ENCODE results near the gene MINDY3.
"Not testable (repeated sequence)": the region's sequence is repeated elsewhere in the genome, so short reads cannot be mapped to it uniquely, and the experiment has no call there.

Gene MINDY3

DNA sequence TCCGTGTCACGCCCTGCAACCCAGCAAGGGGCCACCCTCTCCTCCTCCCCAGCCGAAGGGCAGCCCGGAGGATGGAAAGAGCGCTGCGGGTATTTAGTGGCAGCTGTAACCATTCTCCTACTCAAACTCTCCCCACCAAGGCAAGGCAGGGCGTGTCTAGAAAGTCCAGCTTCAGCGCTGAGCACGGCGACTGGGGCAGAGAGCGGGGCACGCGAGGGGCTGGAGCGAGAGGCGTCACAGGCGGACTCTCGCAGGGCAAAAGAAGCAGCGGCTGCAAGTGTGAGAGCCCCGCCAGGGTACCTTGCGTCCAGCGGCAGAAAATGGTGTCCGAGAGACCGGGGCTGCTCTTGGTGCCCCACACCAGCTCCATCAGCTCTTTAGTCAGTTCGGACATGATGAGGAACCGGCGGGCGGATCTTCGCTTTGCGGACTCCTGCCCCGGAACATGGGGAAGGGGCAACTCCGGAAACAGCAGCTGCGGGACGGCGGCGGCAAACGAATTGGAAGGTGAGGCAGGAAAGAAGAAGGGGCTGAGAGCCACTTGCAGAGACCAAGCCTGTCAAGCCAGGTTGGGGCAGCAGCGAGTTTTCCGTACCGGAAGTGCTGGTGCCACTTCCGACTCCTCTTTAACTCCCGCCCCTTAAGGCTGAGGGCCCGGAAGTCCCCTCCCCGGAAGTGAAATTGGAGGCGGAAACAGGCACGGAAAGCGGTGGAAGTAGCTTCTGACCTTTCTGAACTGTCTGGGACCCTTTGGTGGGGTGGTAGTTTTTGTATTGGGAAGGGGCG, at the start of gene MINDY3:
TSS of gene MINDY3 (minus strand) at position 602 of the 786 bp plus-strand sequence. CDS start at position 394, 208 bp downstream.
- DNase-seq: peak; percentile 13 to 18

DNA sequence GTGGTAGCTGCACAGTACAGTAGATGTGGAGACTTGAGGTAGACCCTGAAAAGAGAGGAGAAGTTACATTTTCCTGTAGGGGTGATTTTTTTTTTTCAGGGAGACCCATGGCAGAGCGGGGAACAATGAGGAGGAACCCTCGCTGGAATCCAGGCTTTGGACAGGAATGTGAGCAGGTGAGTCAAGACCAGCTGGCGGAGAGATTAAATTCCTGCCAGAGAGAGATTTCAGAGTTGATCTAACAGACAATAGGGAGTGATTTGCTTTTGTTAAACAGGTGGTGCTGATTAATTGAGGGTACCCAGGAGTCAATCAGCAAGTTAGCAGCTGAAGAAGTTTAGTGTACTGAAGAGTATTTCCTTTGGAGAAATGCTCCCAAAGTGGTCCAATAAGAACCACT, 41.6 kb upstream of the MINDY3 start:
- DNase-seq: no peak

DNA sequence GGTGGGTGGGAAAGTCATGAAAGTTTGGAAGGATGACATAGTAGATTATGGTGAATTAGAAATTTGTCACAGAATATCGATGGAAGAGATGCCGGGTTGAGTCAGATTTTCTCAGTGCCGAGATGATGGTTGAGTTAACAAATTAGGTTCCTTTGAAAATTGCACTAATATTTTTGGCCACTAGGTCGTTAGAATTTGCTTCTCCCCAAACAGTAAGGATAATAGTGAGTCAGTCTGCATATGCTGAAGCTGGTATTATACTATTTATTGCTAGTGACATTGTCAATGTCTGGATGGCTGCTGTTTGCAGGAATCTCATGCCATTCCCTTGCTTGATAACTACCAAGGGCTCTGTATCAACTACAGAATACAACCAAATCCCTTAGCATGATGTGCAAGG, 37.7 kb upstream of the MINDY3 start:
- no peak for DNase-seq

DNA sequence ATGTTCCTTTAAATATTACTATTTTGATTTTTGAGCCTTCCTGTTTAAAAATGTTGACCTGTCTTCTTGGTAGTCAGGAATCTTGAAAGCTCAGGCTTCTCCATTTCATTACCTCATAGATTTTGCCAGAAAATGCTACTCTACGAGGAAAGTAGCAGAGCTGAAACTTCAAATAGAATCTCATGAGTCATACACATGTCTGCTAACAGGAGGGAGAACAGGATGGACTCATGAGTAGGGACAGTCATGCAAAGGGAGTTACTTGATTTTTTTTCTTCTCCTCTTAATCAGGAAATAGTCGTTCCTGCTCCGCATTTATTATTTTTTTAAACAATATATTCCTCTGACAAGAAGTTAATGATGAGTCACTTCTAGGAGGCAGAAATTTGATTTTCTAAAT, 37.0 kb upstream of the MINDY3 start:
- DNase-seq: no peak

DNA sequence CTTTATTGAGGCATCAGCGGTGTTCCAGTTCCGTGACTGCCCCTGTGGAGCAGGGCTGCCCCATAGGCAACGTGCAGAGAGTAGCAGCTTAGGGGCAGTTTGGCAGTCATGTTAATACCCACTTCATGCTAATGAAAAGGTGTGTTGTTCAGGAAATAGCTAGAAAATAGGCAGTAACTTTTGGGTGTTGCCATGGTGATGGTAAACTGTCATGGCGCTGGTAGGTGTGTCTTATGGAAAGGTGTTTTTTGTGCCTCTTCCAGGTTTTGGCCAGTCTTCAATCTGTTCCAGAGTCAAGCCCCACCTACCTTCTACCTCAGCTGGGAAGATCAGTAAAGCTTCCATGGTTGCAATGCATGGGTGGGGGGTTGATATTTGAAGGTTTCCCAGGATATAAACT, 36.3 kb upstream of the MINDY3 start:
- DNase-seq: no peak

DNA sequence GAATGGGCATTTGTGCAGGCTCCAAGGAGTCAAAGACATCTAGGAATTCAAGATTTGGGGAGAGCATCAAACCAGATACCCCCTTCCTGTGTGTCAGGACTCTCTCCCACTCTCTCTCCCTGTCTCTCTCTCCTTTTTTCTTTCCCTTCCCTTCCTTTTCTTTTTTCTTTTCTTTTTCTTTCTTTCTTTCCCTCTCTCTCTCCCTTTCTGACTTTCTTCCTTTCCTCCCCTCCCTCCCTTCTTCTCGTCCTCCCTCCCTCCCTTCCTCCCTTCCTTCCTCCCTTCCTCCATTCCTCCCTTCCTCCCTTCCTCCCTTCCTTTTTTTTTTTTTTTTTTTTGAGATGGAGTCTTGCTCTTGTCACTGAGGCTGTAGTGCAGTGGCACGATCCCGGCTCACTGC, 24.1 kb upstream of the MINDY3 start:
- no peak for DNase-seq

DNA sequence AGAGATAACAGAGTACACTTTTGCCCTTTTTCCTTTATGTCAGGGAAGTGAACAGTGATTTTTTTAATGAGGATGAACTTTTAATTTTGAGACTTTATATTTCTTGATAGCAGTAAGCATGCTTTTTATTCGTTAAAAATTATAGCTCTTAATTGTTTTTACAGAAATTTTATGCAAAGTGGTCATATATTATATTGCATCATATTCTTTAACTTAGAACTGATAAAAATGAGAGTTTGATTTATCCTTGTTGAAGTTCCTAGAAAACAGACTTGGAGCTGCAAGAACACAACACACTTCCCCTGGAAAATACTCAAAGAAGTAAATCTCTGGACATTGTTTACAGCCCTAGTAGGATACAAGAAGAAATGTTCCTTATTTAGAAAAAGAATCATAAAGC, 21.2 kb upstream of the MINDY3 start:
- DNase-seq: no peak

DNA sequence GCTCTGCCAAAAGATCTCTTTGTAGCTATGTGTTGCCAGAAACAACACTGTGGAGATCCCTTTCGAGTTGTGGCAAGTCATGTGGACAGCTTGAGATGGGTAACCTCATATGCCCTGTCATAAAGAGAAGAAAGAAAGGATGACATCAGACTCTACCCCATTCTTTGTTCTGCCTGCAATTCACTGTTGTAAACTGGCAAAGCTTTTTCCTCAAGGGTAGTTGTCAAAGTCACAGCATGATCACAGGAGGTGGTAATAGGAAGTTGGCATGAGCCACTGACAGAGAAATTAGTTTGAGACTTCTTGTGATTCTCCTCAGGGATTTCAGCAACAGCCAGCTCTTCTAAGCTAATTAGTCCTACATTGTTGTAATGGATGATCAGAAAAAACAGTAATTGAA, 19.4 kb upstream of the MINDY3 start:
- no peak for DNase-seq

DNA sequence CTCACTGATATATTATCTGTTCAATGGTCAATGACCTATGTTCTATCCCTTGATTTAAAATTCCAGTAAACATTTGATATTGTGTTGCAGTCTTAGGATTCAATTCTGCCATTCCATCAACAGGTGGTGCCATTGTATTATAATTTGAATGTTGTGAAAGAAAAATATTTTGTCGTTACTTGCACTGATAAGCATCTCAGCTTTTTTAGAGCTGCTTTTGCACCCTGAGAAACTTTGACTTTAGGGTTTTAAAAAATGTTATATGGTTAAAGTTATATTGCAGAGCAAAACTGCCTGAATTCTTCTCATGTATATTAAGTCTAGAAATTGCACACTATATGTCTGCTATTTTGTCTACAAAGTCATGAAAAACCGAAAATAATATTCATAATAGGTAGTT, 18.8 kb upstream of the MINDY3 start:
- DNase-seq: no peak

DNA sequence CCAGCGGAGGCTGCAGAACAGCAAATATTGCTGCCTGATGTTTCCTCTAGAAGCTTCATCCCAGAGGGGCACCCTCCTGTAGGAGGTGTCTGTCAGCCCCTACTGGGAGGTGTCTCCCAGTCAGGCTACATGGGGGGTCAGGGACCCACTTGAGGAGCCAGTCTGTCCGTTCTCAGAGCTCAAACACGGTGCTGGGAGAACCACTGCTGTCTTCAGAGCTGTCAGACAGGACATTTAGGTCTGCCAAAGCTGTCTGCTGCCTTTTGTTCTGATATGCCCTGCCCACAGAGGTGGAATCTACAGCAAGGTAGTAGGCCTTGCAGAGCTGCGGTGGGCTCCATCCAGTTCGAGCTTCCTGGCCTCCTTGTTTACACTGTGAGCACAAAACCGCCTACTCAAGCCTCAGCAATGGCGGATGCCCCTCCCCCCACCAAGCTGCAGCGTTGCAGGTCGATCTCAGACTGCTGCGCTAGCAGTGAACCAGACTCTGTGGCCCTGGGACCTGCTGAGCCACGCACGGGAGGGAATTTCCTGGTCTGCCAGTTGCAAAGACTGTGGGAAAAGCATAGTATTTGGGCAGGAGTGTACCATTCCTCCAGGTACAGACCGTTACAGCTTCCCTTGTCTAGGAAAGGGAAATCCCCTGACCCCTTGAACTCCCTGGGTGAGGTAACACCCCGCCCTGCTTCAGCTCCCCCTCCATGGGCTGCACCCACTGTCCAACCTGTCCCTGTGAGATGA, 17.7 kb upstream of the MINDY3 start:
- DNase-seq: no peak

DNA sequence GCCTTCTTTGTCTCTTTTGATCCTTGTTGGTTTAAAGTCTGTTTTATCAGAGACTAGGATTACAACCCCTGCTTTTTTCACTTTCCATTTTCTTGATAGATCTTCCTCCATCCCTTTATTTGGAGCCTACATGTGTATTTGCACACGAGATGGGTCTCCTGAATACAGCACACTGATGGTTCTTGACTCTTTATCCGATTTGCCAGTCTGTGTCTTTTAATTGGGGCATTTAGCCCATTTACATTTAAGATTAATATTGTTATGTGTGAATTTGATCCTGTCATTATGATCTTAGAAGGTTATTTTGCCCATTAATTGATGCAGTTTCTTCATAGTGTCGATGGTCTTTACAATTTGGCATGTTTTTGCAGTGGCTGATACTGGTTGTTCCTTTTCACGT, 16.0 kb upstream of the MINDY3 start:
- not testable (repeated sequence) for DNase-seq

DNA sequence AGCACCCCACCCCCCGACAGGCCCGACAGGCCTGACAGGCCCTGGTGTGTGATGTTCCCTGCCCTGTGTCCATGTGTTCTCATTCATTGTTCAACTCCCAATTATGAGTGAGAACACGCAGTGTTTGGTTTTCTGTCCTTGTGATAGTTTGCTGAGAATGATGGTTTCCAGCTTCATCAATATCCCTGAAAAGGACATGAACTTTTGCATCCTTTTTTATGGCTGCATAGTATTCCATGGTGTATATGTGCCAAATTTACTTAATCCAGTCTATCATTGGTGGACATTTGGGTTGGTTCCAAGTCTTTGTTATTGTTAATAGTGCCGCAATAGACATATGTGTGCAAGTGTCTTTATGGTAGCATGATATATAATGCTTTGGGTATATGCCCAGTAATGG, 12.3 kb upstream of the MINDY3 start:
- not testable (repeated sequence) for DNase-seq

DNA sequence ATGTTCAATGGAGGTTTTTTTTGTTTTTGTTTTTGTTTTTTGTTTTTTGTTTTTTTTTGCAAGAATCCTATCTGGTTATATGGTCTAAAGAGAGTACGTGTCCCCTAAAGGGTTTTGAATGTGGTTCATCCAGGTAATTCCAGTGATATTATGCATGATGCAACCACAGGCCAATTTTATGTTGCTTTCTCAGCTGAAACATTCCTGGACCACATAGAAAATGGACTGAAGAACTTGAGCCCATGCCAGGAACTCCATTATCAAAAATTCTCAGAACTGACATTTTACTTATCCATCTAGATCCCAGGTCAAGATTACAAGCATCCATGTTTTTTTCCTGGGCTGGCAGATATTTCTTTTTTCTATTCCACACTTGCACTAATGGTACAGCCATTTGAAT, 11.5 kb upstream of the MINDY3 start:
- DNase-seq: no peak

DNA sequence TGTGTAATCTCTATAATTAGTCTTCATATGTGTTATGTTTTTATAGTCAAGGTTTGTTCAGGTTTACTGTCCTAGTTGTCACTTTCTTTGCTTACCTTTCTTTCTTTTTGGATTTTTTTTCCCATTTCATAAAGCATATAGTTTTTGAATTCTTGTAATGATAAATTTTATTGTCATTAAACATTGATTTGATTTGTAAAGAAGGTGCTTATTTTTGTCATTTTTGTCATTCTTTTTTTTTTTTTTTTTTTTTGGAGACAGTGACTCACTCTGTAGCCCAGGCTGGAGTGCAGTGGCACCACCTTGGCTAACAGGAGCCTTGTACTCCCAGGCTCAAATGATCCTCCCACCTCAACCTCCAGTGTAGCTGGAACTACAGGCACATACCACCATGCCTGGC, 9.6 kb upstream of the MINDY3 start:
- no peak for DNase-seq

DNA sequence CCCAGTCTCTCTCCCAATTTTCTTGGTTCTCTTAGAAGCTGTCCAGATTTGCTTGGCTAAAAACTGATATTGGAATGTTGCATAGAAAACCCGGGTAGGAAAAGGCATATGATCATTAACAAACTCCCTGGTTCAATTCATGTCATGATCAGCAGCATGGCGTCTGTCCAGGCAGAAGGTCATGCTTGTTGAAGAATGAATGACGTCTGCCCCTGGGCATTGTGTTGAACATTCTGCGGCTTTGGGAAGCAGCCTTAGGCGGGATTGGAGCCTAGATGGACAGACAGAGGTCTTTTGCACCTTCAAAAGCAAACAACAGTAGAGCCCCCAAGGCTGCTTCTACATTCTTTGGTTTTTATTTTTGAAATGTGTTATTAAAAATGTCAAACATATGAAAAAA, 7.7 kb upstream of the MINDY3 start:
- DNase-seq: no peak

DNA sequence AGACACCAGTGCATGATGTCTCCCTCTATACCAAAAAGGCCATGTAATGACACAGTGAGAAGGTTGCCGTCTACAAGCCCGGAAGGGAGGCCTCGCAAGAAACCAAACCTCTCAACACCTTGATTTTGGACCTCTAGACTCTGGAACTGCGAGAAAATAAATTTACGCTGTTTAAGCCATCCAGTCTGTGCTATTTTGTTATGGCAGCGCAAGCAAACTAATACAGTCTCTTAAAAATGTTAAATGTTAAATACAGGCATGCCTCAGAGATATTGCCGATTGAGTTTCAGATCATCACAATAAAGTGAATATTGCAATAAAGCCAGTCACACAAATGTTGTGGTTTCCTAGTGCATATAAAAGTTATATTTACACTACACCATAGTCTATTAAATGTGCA, 5.0 kb upstream of the MINDY3 start:
- no peak for DNase-seq

DNA sequence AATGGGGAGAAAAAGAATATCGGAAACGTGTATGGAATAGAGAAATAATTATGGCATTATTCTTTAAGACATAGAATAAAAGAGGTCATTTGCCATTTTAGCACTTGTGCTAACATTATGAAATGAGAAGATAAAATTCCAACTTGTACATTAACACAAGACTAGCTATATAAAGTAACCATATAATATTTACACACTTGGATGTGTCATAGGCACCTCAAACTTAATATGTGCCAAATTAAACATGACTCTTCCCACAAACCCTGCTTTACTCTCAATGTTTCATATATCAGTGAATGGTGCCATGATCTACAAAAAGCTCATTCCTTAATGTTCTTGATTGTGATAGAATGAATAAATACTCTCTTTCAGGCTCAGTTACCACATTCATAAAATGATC, 4.1 kb upstream of the MINDY3 start:
- DNase-seq: no peak

DNA sequence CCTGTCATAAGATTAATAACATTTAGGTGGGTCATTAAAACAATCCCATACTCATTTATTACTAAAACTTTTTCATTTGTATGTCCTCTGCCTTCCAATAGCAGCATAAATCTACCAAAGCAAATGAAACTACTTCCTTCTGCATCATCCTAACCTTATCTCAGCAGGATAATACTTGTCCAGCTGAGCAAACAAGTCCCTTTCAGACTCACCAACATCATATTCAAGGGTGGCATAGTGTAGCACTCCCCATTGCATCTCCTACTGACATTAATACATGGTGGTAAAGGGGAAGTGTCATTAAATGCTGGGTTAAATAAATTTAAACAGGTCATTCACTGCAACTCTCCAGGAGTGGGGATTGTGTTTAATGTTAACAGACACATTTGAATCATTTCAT, 3.4 kb upstream of the MINDY3 start:
- DNase-seq: no peak

DNA sequence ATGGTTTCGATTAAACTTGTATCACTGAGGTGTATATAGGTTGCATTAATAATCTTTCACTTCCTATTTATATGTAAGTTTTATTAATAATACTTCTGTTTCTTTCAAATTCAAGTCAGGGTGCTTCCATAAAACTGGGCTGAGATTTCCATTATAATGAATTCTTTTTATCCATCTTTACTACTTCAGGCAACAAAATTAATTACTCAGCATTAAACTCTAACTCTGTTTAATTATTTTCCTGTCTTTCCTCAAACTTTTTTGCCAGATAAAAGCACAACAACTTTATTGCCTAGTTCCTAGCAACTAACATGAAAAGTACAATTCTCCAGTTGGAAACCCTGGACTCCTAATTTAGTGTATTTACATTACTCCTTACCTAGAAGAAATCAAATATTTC, 3.0 kb upstream of the MINDY3 start:
- no peak for DNase-seq

DNA sequence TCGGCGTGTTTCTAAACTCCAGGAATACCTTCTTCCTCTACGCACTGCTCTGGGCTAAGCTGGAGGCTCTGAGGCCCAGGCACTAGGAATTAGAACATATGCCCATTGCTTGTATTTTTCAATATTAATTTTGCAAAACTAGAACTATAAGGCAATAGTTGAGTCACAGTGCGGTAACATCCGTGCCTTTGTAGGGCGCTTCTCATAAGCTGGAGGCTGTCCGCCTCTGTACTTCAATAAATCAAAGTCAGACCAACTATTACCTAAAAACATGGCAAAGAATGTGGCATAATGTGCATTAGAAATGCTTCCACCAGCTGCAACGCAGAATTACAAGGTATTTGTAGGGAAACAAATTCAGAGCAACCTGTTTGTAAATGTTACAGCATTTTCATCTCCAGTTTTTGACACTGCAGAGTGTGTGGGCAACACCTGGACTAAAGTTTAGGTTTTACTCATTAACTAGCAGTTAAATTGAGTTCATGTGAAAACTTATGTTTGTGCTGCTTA, 440 bp upstream of the MINDY3 start:
- DNase-seq: no peak

DNA sequence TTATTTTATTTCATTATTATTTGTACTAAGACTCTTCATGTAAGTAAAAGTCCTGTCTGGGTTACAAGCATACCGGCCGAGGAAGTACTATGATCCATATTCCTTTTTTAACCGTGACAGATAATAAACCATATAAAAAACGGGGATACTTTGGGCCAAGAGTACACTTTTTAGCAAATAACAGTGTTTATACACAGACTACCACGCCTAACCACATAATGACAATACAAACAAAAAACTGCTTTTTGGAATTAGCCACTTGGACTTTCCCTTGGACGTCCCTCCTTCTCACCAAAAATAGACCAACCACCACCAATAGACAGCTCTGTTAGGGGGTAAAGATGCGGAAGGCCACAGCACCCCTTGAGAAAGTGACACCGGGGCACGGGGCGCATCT, 800 bp downstream of the MINDY3 start:
- DNase-seq: no peak

DNA sequence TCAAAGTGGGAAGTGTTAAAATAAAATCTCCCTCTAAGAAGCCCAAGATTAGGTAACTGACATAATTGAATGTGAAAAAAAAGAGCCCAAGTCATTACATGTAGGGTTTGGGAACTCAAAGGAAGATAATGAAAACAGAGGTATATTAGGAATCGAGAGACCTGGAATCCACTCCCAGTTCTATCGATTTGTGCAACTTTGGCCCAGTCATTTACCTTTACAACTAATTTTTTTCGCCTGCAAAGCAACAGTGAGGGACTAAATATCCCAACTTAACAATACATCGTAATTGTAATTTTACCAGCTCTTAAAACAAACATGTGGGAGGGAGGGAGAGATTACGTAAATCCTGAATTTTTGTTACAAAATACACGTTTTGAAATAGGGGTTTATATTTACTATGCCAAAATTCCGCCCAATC, 1.4 kb downstream of the MINDY3 start:
- no peak for DNase-seq

DNA sequence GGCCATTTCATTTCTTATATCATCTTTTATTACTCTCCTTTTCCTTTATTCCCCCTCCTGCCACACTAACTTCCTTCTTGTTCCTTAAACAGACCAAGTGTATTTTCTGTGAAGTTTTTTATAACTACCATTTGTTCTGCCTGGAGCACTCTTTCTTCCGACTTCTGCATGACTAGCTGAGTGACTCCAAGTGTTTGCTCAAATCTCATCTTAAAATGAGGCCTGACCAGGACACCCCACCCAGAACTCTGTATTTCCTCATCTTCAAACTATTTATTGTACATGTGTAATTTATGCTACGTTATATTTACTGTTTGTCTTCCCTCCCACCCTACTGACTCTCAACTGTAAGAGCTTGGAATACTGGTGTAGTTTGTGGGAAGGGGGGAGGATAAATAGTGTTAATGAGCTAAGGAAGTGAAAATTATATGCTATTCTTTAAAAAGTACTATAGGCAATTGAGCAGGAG, 3.2 kb downstream of the MINDY3 start:
- DNase-seq: no peak

DNA sequence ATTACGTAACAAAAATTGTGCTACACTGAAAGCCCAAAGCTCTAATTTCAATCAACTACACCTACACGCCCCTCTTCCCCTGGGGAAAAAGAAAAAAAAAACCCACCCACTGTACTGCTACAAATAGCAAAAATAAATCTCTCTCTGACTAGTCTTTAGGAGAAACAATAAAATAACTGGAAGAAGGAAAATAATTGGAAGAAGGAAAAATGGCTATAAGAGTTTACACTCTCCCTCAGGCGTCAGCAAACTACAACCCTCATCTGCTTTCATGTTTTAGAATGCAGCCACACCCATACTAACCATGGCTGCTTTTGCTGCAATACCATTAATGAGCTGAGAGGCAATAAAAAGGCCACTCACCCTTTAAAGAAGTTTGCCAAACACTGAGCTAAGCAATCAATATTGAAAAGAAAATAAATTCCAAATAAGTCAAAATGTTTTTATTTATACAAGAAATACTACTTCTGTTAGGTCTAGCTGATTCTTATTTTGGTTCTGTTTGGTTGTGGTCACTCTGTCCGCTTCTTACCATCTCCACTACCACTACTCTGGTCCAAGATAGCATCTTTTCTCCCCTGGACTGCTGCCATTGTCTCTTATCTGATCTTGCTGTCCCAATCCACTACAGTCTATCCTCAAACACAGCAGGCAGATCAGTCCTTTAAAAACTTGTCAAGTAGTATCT, 3.8 kb downstream of the MINDY3 start:
- DNase-seq: no peak
